GM12872 (cell line): ENCODE data around the gene PRKAG2.

Experiments used
- TF ChIP-seq, protein P1 (sequence below): IDR thresholded peaks from 3 replicates; pipeline ENCODE4 v1.5.1; 2011; ENCODE audit warnings: low read depth, mild to moderate bottlenecking, low read length, moderate library complexity; ENCODE audit not compliant: insufficient read depth

The PRKAG2 gene

DNA sequence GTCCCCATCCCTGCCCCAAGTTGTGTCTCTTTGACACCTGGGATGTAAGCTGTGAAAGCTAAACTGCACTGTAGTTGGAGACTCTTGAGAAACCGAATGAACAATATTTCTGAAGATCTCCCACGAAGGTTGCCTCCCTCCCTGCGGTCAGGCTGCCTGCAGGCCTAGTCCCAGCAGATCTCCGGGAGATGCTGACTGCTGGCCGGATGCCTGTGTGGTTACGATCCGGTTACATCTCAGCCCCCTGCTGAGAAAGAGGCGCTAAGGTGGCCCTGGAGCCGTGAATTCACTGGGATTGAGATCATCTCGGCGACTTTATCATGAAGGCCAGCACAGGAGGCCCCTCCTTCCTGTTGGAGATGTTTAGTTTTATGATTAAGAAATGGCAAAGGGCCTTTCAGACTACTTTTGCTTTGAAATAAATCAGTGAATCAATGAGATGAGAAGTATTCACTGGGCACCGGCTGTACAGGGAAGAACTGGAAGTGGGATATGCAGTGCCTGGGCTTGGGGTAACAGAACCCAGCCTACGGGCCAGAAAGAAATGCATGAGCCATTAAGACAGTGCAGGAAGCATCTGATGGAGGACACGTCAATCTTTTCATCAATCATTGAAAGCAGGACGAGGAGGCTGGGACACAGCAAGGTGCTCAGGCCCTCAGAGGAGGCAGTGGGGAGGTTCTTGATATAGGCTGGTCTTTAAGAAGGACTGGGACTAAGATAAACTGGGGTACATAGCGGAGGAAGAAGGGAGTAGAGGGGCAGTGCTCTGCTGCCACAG is 177.6 kb downstream of the PRKAG2 start:
- TF ChIP-seq, protein P1, sequence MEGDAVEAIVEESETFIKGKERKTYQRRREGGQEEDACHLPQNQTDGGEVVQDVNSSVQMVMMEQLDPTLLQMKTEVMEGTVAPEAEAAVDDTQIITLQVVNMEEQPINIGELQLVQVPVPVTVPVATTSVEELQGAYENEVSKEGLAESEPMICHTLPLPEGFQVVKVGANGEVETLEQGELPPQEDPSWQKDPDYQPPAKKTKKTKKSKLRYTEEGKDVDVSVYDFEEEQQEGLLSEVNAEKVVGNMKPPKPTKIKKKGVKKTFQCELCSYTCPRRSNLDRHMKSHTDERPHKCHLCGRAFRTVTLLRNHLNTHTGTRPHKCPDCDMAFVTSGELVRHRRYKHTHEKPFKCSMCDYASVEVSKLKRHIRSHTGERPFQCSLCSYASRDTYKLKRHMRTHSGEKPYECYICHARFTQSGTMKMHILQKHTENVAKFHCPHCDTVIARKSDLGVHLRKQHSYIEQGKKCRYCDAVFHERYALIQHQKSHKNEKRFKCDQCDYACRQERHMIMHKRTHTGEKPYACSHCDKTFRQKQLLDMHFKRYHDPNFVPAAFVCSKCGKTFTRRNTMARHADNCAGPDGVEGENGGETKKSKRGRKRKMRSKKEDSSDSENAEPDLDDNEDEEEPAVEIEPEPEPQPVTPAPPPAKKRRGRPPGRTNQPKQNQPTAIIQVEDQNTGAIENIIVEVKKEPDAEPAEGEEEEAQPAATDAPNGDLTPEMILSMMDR: no peak

DNA sequence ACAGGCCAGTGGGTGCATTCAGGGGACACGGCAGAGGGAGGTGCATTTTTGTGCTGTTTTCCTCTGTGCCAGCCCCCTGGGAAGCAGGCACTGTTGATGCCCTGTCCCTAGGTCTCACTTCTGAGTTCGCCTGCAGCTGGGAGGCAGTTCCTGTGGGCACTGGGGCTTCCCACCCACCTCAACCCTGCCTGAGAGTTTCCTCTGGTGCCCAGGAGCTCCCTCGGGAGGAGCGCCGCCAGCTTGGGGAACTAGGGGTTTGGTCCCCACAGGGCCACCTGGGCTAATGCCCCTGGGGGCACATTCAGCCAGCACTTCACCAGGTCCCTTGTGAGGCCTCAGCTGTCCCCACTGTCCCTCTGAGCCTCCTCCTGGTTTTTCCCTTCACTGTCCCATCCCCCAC is 179.0 kb downstream of the PRKAG2 start:
- TF ChIP-seq, protein P1: no peak

DNA sequence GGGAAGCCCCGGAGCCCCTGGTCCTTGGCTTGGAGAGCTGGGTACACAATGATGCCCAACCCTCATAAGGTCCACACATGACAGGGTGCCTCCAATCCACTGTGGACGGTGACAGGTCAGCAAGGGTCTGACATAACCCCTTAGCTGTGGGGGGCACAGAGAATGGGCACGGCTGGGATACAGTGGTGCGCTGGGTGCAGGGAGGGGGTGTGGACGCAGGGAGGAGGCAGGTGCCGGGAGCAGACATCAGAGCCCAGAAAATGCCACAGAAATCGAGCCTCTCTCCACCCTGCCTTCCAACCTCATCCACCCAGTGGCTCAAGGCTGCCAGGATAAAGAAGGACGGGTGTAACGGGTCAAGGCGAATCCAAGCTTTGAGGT is 179.4 kb downstream of the PRKAG2 start:
- TF ChIP-seq, protein P1: no peak

DNA sequence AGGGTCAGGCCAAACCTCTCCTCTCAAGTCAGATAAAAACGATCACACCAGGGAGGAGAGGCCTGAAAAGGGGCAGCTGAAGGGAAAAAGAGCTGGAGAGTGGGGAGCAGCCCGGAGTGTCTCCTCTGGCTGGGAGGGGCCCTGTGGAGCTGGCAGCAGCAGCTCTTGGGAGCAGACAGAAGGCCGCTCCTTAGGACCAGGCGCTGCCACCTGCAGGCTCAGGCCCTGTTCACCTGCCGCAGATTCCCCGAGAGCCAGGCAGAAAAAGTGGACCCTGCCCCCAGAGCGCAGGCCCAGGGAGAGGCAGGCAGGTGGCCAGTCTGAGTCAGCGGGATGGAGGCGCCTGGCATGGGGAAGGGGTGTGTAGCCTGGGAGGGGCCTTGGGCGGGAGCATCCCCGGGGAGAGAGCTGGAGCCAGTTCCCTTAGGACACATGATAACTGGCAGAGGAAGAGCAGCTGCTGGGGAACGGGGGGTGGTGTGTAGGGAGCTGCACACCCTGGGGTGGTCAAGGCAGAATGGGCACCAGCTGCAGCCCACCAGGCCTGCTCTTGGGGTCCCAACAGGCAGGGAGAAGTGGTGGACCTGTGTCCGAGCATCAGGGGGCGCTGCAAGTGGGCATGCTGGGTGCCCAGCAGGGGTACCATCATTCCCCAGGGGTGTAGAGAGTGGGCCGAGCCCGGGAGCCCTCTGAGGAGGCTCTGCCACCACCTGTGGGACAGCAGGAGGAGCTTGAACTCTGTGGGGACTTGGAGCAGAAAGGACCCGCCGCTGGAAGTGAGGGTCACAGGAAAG is 180.0 kb downstream of the PRKAG2 start:
- TF ChIP-seq, protein P1: no peak

DNA sequence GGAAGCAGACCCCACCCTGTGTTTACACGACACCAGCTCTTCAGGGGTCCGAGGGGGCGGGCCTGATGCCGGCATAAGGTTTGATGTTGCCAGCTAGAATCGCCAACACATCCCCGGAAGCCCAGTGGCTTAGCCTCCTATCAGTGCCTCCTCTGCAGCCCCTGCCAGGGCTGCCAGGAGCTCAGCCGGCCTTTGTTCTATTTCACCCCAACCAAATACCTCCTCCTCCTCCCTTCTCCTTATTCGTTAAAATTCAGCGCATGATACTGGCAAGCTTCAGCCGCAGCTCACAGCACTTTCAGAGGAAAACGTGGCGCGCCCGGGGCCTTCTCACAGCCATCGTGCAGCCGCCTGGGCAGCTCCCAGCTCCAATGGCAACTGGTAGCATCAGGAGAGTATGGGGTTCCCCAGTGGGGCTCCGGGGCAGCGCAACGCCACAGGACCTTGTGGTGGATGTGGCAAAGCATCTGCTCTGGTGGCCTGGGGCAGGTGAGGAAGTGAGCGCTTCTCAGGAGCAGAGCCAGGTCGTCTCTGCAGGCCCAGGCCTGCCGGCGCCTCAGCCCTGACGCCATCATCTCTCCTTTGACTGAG is 180.9 kb downstream of the PRKAG2 start:
- TF ChIP-seq, protein P1: no peak

DNA sequence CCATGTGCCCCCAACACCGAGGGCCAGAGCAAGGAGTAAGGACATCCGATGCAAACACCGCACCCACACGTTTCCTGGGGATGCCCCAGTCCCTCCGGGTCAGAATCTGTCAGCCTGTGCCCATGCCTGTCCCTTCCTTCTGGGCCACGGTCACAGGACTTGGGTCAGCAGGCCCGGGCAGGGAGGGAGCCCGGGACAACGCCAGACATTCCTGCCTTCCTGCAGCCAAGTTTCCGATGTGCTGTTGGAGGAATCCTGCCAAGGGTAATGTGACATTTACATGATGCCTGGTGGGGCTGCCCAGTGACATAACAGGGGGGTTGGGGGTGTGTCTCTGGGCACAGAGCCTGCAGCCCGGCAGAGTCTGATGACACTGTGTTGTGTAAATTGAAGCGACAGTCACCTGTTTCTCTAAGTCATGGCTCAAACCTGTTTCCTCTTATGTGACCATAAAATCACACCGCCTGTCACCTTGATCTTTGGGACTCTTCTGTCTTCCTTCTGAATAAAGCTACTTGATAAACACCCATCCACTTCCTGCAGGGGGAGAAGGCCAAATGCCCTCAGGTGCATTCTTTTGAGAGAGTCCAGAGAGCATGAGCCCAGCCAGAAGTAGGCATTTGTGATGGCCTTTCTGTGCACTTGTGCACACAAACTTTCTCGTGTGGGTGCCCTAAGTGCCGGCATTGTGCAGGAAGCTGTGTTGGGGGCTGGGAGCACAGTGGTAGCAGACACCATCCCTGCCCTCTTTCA is 181.9 kb downstream of the PRKAG2 start:
- TF ChIP-seq, protein P1: no peak

DNA sequence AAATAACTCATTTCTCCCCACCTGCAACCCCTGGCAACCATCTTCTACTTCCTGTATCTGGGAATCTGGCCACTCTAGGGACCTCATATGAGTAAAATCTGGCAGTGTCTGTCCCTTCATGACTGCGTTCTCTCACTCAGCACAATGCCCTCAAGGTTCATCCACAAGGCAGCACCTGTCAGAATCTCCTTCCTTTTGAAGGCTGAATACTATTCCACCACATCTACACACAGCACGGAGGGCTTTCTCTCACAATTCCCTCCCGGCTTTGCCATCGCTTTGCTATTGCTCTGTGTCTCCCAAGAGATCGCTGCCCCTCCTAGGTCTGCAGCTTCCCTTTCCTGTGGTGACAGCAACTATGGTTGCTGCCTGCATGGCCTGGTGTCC is 182.5 kb downstream of the PRKAG2 start:
- TF ChIP-seq, protein P1: no peak
